Activated CD4-positive, alpha-beta memory T cell treated with anti-CD3 and anti-CD28 coated beads for 36 hours (primary cell): Measurements from ENCODE around the gene EMILIN1. TPM values are rescaled to one million over a fixed set of nuclear protein-coding genes. Genes with fewer than 3 reads are reported as not detected.

ENCODE experiments used
- CTCF ChIA-PET: fragments of 350-600 bp; sonication (Branson Sonifier 250); formaldehyde crosslinking; loops from one replicate; lab custom pipeline; 2021; ENCODE audit warnings: antibody characterized with exemption, inconsistent platforms; lab: Charles Lee
- POLR2A ChIA-PET: fragments of 350-600 bp; sonication (Branson Sonifier 250); formaldehyde crosslinking; loops from one replicate; lab custom pipeline; 2021; ENCODE audit warnings: antibody characterized with exemption; lab: Charles Lee
- DNase-seq: peaks from one replicate; pipeline ENCODE4 v3.0.0-alpha.2; 2020
- H3K27ac Mint-ChIP-seq: one replicate; pipeline ENCODE4 v1.8.0; 2021; ENCODE audit warnings: mixed read lengths
- H3K27me3 Mint-ChIP-seq: one replicate; pipeline ENCODE4 v1.8.0; 2021; ENCODE audit warnings: mixed read lengths
- H3K36me3 Mint-ChIP-seq: one replicate; pipeline ENCODE4 v1.8.0; 2021; ENCODE audit warnings: mixed read lengths
- H3K4me1 Mint-ChIP-seq: one replicate; pipeline ENCODE4 v1.8.0; 2021; ENCODE audit warnings: low read depth, mixed read lengths
- H3K4me3 Mint-ChIP-seq: one replicate; pipeline ENCODE4 v1.8.0; 2021; ENCODE audit warnings: mild to moderate bottlenecking, mixed read lengths
- H3K9me3 Mint-ChIP-seq: one replicate; pipeline ENCODE4 v1.8.0; 2021; ENCODE audit warnings: mixed read lengths
- intact Hi-C: fragments of 100-400 bp; cut with micrococcal nuclease; formaldehyde crosslinking; loops from one replicate; pipeline ENCODE4 v1.15.1; 2023
- total RNA-seq, 2 experiments: library from RNA; stranded (reverse); gene quantifications; one replicate each; pipeline ENCODE4 v1.2.3, GENCODE V29; 2021

Gene EMILIN1
- total RNA-seq, 2 experiments from 2014 or later: 0.29 to 0.51 TPM

DNA sequence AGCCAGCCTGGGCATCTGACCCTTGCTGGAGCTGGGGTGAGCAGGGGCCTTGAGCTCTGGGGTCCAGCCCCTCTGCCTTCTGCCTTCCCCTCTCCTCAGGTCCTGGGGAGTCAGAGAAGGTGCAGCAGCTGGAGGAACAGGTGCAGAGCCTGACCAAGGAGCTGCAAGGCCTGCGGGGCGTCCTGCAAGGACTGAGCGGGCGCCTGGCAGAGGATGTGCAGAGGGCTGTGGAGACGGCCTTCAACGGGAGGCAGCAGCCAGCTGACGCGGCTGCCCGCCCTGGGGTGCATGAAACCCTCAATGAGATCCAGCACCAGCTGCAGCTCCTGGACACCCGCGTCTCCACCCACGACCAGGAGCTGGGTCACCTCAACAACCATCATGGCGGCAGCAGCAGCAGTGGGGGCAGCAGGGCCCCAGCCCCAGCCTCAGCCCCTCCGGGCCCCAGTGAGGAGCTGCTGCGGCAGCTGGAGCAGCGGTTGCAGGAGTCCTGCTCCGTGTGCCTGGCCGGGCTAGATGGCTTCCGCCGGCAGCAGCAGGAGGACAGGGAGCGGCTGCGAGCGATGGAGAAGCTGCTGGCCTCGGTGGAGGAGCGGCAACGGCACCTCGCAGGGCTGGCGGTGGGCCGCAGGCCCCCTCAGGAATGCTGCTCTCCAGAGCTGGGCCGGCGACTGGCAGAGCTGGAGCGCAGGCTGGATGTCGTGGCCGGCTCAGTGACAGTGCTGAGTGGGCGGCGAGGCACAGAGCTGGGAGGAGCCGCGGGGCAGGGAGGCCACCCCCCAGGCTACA is 3.8 kb downstream of the EMILIN1 start:
- no peaks in the 10 kb centered on the region for H3K9me3 Mint-ChIP-seq
- intact Hi-C loops: loop anchor here (1.0 kb wide), 5 partner anchors 11 to 121 kb away; partner anchors contain the start of genes AGBL5, MAPRE3, OST4 and TMEM214
- POLR2A ChIA-PET: interaction anchor here (1.1 to 3.2 kb wide), 3 partner anchors 10 to 130 kb away, joined by 3 to 21 read pairs (median 19); partner anchors contain the start of genes AGBL5, ATRAID, OST4 and SLC5A6
- no peak for DNase-seq
- CTCF ChIA-PET: interaction anchor here (0.9 to 4.6 kb wide), 6 partner anchors 10 to 120 kb away, joined by 3 to 29 read pairs (median 6); partner anchors contain the start of genes AGBL5 and OST4
- peak overlapping the region; percentile 90 for H3K27ac Mint-ChIP-seq
- H3K27me3 Mint-ChIP-seq: no peaks in the 10 kb centered on the region
- H3K4me3 Mint-ChIP-seq: no peak overlapping the region
- no peaks in the 10 kb centered on the region for H3K36me3 Mint-ChIP-seq
- H3K4me1 Mint-ChIP-seq: peaks cover 20% of the 10 kb centered on the region

DNA sequence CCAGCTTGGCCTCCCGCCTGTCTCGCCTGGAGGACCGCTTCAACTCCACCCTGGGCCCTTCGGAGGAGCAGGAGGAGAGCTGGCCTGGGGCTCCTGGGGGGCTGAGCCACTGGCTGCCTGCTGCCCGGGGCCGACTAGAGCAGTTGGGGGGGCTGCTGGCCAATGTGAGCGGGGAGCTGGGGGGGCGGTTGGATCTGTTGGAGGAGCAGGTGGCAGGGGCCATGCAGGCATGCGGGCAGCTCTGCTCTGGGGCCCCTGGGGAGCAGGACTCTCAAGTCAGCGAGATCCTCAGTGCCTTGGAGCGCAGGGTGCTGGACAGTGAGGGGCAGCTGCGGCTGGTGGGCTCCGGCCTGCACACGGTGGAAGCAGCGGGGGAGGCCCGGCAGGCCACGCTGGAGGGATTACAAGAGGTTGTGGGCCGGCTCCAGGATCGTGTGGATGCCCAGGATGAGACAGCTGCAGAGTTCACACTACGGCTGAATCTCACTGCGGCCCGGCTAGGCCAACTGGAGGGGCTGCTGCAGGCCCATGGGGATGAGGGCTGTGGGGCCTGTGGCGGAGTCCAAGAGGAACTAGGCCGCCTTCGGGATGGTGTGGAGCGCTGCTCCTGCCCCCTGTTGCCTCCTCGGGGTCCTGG is 4.5 kb downstream of the EMILIN1 start:
- intact Hi-C loops: no loop called here

DNA sequence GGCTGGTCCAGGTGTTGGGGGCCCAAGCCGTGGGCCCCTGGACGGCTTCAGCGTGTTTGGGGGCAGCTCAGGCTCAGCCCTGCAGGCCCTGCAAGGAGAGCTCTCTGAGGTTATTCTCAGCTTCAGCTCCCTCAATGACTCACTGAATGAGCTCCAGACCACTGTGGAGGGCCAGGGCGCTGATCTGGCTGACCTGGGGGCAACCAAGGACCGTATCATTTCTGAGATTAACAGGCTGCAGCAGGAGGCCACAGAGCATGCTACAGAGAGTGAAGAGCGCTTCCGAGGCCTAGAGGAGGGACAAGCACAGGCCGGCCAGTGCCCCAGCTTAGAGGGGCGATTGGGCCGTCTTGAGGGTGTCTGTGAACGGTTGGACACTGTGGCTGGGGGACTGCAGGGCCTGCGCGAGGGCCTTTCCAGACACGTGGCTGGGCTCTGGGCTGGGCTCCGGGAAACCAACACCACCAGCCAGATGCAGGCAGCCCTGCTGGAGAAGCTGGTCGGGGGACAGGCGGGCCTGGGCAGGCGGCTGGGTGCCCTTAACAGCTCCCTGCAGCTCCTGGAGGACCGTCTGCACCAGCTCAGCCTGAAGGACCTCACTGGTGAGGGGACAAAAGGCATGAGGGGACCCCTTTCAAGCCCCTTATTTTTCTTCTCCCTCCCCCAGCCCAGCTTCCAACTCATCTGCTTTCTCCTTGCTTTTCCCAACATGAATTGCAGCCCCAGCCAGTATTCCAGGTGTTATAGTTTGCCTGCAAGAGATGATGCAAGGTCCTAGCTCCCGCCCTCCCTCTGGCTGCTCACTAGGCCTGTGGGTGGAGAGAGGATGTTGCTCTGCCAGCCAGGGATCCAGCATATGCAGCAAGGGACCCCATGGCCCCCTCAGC is 5.2 kb downstream of the EMILIN1 start:
- ChIA-PET POLR2A (interaction anchor here (0.9 to 3.2 kb wide), 2 partner anchors 23 to 32 kb away, joined by 3 to 19 read pairs; partner anchors contain the start of gene AGBL5), CTCF (interaction anchor here (1.8 to 4.6 kb wide), 3 partner anchors 11 to 122 kb away, joined by 5 to 29 read pairs (median 7); partner anchors contain the start of gene OST4)
- Mint-ChIP-seq H3K27me3 (no peaks in the 10 kb centered on the region), H3K9me3 (no peaks in the 10 kb centered on the region), H3K4me1 (peaks cover 26% of the 10 kb centered on the region), H3K27ac (no peak overlapping the region), H3K36me3 (no peaks in the 10 kb centered on the region), H3K4me3 (no peak overlapping the region)
- DNase-seq: no peak
- intact Hi-C loops: no loop called here

More for the DNA sequence above, 4.5 kb downstream of the EMILIN1 start:
- ChIA-PET CTCF (interaction anchor here (1.2 to 4.6 kb wide), 4 partner anchors 11 to 121 kb away, joined by 3 to 29 read pairs (median 6); partner anchors contain the start of gene OST4), POLR2A (interaction anchor here (0.9 to 3.2 kb wide), 3 partner anchors 11 to 32 kb away, joined by 3 to 21 read pairs (median 19); partner anchors contain the start of genes AGBL5 and OST4)
- Mint-ChIP-seq H3K4me3 (no peak overlapping the region), H3K27ac (no peak overlapping the region), H3K27me3 (no peaks in the 10 kb centered on the region), H3K4me1 (peaks cover 26% of the 10 kb centered on the region), H3K36me3 (no peaks in the 10 kb centered on the region), H3K9me3 (no peaks in the 10 kb centered on the region)
- no peak for DNase-seq

DNA sequence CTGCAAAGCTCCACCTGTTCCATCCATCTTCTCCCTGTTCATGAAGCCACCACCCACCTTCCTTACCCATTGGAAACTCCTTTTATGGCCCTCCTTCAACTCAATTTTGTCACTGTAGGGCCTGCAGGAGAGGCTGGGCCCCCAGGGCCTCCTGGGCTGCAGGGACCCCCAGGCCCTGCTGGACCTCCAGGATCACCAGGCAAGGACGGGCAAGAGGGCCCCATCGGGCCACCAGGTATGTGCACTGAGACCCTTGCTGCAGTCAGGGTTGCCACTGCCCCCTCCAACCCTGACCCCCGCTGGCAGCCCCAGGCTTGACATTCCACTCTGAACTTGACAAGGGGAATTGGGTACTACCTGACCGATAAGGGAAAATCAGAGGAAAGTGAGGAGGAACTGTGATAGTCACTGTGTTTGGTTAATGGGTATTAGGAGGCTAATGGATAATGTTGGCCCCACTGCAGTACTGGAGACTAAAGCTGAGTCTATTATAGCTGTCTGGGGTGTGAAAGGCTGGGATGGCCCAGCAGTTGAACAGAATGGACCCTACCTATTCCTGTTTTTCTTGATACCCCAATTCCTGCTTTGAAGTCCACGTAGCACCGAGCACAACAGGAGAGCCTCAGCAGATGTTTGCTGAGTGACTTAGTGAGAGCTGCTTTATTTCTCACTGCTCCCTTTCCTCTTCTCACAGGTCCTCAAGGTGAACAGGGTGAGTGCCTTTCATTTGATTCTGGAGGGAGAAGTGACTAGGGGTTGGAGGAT is 6.1 kb downstream of the EMILIN1 start:
- Mint-ChIP-seq H3K27me3 (no peaks in the 10 kb centered on the region), H3K4me3 (peak overlapping the region; percentile 81), H3K9me3 (no peaks in the 10 kb centered on the region), H3K36me3 (no peaks in the 10 kb centered on the region), H3K4me1 (peaks cover 26% of the 10 kb centered on the region), H3K27ac (no peak overlapping the region)
- intact Hi-C loops: loop anchor here (5.0 kb wide), 2 partner anchors 48 to 128 kb away; partner anchors contain the start of genes ATRAID, PREB and SLC5A6
- ChIA-PET POLR2A (no interaction called here), CTCF (interaction anchor here (1.3 to 3.3 kb wide), 6 partner anchors 9 to 123 kb away, joined by 3 to 20 read pairs (median 6); partner anchors contain the start of gene OST4)
- DNase-seq: no peak

DNA sequence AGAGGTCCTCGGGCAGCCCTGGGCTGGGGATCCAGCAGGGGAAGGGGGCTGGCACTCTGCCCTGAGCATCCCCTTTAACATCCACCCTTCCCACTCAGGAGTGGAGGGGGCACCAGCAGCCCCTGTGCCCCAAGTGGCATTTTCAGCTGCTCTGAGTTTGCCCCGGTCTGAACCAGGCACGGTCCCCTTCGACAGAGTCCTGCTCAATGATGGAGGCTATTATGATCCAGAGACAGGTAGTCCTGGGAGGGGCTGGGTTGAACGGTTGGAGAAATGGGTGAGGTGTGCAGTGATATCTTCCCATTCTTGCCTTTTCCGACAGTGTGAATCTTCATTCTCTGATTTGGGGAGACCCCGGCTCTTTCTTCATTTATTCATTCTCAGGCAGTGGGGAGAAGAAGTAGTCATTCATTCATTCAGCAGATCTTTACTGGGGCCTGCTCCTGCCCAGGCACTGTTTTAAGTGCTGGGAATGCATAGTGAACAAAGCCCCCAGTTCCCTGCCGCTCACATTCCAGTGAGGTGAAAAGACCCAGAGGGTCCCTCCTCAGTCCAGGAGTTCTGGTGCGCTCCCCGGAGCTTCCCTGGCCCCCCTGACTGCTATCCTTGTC is 6.8 kb downstream of the EMILIN1 start:
- ChIA-PET POLR2A (no interaction called here), CTCF (interaction anchor here (1.3 to 3.3 kb wide), 6 partner anchors 9 to 123 kb away, joined by 3 to 20 read pairs (median 8); partner anchors contain the start of genes AGBL5 and OST4)
- Mint-ChIP-seq H3K27ac (peak overlapping the region; percentile 8), H3K36me3 (no peaks in the 10 kb centered on the region), H3K27me3 (no peaks in the 10 kb centered on the region), H3K4me3 (peak overlapping the region; percentile 81), H3K9me3 (no peaks in the 10 kb centered on the region), H3K4me1 (peaks cover 25% of the 10 kb centered on the region)
- no peak for DNase-seq
- intact Hi-C loops: loop anchor here (5.0 kb wide), 2 partner anchors 47 to 127 kb away; partner anchors contain the start of genes ATRAID, PREB and SLC5A6

DNA sequence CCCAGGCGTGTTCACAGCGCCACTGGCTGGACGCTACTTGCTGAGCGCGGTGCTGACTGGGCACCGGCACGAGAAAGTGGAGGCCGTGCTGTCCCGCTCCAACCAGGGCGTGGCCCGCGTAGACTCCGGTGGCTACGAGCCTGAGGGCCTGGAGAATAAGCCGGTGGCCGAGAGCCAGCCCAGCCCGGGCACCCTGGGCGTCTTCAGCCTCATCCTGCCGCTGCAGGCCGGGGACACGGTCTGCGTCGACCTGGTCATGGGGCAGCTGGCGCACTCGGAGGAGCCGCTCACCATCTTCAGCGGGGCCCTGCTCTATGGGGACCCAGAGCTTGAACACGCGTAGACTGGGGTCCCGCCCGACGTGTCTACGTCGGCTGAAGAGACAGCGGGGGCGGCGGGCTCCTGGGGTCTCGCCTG is 7.3 kb downstream of the EMILIN1 start:
- CTCF ChIA-PET: interaction anchor here (1.3 to 3.3 kb wide), 6 partner anchors 8 to 124 kb away, joined by 3 to 20 read pairs (median 8); partner anchors contain the start of genes AGBL5 and OST4
- DNase-seq: peak; percentile 60
- H3K9me3 Mint-ChIP-seq: no peaks in the 10 kb centered on the region

DNA sequence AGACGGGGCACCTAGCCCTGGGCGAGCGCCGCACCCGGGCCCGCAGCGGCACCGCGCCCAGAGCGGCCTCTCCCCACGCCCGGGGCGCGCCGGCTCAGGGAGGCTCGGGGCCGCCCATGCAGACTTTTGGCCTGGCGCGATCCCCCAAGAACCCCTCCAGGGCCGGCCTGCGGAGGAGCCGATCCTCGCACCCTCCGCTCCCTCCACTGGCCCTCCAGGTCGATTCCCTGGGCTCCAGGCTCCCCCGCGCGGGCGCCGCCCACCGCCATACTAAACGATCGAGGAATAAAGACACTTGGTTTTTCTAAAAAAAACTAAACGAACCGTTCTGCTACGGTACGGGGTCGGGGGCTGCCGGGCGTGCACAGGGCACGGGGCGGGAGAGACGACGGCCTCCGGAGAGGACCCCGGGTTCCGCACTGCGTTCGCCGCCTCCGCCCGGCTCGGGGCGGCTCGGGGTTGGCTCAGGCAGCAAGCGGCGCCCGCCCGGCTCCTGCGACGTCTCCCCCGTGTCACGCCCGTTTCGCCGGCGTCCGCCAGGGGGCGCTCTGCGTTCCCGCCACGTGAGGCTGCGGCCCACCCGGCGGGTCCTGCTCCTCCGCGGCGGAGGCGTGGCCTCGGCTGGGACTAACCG is 7.8 kb downstream of the EMILIN1 start:
- ChIA-PET POLR2A (interaction anchor here (0.6 to 1.6 kb wide), 3 partner anchors 13 to 48 kb away, joined by 3 to 5 read pairs (median 3); partner anchors contain the start of gene OST4), CTCF (interaction anchor here (0.9 to 3.3 kb wide), 11 partner anchors 8 to 197 kb away, joined by 3 to 20 read pairs (median 4); partner anchors contain the start of genes AGBL5, OST4, TMEM214 and TRIM54)
- DNase-seq: peak; percentile 99
- no peaks in the 10 kb centered on the region for H3K27me3 Mint-ChIP-seq
- H3K4me3 Mint-ChIP-seq: peak overlapping the region; percentile 81
- intact Hi-C loops: loop anchor here (1.0 to 5.0 kb wide), 5 partner anchors 15 to 126 kb away; partner anchors contain the start of genes ATRAID, OST4, PREB and SLC5A6
- peaks cover 19% of the 10 kb centered on the region for H3K4me1 Mint-ChIP-seq
- H3K9me3 Mint-ChIP-seq: no peaks in the 10 kb centered on the region
- peak overlapping the region; percentile 73 for H3K27ac Mint-ChIP-seq
- H3K36me3 Mint-ChIP-seq: no peaks in the 10 kb centered on the region

More for the DNA sequence above, 7.3 kb downstream of the EMILIN1 start:
- POLR2A ChIA-PET: no interaction called here
- intact Hi-C loops: loop anchor here (1.0 to 5.0 kb wide), 5 partner anchors 14 to 127 kb away; partner anchors contain the start of genes ATRAID, OST4, PREB and SLC5A6
- no peaks in the 10 kb centered on the region for H3K36me3 Mint-ChIP-seq
- H3K4me3 Mint-ChIP-seq: peak overlapping the region; percentile 81
- peaks cover 24% of the 10 kb centered on the region for H3K4me1 Mint-ChIP-seq
- H3K27ac Mint-ChIP-seq: peak overlapping the region; percentile 8
- no peaks in the 10 kb centered on the region for H3K27me3 Mint-ChIP-seq

DNA sequence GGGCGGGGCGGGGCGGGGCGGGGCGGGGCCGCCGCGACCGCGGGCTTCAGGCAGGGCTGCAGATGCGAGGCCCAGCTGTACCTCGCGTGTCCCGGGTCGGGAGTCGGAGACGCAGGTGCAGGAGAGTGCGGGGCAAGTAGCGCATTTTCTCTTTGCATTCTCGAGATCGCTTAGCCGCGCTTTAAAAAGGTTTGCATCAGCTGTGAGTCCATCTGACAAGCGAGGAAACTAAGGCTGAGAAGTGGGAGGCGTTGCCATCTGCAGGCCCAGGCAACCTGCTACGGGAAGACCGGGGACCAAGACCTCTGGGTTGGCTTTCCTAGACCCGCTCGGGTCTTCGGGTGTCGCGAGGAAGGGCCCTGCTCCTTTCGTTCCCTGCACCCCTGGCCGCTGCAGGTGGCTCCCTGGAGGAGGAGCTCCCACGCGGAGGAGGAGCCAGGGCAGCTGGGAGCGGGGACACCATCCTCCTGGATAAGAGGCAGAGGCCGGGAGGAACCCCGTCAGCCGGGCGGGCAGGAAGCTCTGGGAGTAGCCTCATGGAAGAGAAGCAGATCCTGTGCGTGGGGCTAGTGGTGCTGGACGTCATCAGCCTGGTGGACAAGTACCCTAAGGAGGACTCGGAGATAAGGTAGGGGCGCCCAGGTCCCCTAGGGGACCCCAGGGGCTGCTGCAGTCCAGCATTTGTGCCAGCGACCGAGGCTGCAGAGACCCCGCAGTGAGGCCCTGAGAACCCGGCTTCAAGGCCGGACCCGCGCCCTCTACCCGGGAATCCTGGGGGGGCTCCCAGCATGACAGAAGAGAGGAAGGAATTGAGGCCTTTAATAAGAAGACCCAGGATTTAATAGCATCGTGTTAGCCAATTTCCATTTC is 8.5 kb downstream of the EMILIN1 start, which contains the start of gene KHK:
TSS of gene KHK (plus strand) at position 49 of the 870 bp plus-strand sequence. CDS start at position 537, 488 bp downstream.
- POLR2A ChIA-PET: interaction anchor here (0.6 to 1.6 kb wide), 3 partner anchors 14 to 47 kb away, joined by 3 to 5 read pairs (median 3); partner anchors contain the start of gene OST4
- no peaks in the 10 kb centered on the region for H3K9me3 Mint-ChIP-seq

More for the DNA sequence above, 8.5 kb downstream of the EMILIN1 start, which contains the start of gene KHK:
- Mint-ChIP-seq H3K27ac (peak within 1 kb of the TSS; percentile 73), H3K4me1 (peaks cover 13% of the 10 kb centered on the region), H3K4me3 (peak within 1 kb of the TSS; percentile 81), H3K36me3 (no peaks in the 10 kb centered on the region), H3K27me3 (no peaks in the 10 kb centered on the region)
- intact Hi-C loops: loop anchor here (1.0 to 5.0 kb wide), 6 partner anchors 9 to 126 kb away; partner anchors contain the start of genes ATRAID, OST4, PREB and SLC5A6
- CTCF ChIA-PET: interaction anchor here (0.9 to 3.3 kb wide), 15 partner anchors 9 to 409 kb away, joined by 3 to 20 read pairs (median 5); partner anchors contain the start of genes AGBL5, OST4, SLC5A6 and TMEM214
- no peak for DNase-seq
